Myocyte (in vitro differentiated cells): ENCODE results near the gene SMAD2. TPM values are rescaled to one million over a fixed set of nuclear protein-coding genes. Genes with fewer than 3 reads are reported as not detected.
"Not testable (repeated sequence)": the region's sequence is repeated elsewhere in the genome, so short reads cannot be mapped to it uniquely, and the experiment has no call there.

ENCODE experiments used
- DNase-seq: peaks from one replicate; pipeline ENCODE4 v3.0.0-alpha.2; 2012; ENCODE audit warnings: low read depth
- total RNA-seq: library from RNA; depleted of rRNA; stranded (reverse); fragments of >200 nt; gene quantifications from 2 replicates; pipeline ENCODE4 v1.2.3, GENCODE V29; 2014

Gene SMAD2
- total RNA-seq, 1 donor from 2014 or later: 90.4 TPM

DNA sequence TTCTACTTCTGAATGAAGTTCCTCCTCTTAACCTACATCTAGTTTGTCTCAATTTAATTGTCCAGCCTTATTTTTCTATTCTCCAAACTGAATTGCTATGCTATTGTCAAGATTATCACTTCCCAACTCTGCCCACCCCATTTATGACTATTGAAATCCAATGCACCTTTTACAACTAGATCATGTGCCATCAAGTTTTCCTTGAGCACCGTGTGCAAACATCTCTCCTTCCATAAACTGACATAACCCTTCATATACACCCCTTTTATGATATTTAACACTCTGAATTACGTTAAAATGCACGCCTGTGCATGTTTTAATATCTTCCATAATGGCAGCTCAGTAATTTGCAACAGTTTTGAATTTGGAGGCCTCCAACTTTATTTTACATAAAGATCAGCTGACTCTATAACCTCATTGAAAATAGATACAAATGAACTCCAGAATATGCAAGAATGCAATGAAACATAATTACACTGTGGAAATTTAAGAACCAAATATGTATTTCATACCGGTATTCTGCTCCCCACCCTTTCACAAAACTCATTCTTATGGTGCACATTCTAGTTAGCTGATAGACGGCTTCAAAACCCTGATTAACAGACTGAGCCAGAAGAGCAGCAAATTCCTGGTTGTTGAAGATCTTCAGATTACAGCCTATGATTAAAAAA is 85.5 kb downstream of the SMAD2 start:
- DNase-seq: no peak

- DNase-seq: no peak
Measured at GRCh38 chr18:47842836-47843235, 87.6 kb downstream of the SMAD2 start.

- DNase-seq: no peak
Measured at GRCh38 chr18:47838396-47838795, 92.1 kb downstream of the SMAD2 start.

GRCh38 chr18:47832348-47832747 is 98.1 kb downstream of the SMAD2 start:
- no peak for DNase-seq

- DNase-seq: no peak
Measured at GRCh38 chr18:47831351-47831750, 99.1 kb downstream of the SMAD2 start.

DNA sequence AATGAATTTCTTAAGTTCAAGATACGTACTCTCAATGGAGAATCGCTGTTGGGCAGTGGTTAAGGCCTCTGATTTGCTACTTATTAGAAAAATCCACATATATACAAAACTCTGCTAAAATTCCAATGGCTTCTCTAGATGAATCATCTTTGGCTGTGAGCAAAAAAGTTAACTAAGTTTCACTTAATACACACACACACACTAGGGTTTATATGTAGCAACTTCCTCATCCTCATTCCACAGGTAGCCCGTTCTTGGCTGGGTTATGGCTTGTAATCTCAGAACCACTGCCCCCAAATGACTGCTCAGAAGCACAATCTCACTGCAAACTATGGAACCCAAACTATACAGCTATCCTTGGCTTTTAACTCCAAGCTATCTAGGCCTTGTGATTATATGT is 99.7 kb downstream of the SMAD2 start:
- DNase-seq: no peak

DNA sequence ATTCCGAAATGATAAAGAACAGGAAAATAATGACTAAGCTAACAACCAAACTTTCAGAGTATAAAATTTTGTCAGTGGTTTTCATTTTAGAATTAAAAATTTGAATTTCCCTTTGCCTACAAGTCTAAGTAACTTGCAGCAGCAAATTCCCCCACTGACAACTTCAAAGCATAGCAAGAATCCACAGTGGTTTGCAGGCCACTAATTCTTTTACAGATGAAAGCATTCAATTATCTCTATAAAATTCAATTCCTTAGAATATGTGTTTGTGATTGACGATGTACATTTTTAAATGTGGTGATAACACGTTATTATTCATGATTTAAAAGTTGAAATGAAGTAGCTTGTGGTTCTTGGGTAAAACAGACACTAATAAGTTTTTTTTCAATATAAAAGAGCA is 100.6 kb downstream of the SMAD2 start:
- DNase-seq: no peak

- DNase-seq: not testable (repeated sequence)
Measured at GRCh38 chr18:47828031-47828430, 102.4 kb downstream of the SMAD2 start.

DNA sequence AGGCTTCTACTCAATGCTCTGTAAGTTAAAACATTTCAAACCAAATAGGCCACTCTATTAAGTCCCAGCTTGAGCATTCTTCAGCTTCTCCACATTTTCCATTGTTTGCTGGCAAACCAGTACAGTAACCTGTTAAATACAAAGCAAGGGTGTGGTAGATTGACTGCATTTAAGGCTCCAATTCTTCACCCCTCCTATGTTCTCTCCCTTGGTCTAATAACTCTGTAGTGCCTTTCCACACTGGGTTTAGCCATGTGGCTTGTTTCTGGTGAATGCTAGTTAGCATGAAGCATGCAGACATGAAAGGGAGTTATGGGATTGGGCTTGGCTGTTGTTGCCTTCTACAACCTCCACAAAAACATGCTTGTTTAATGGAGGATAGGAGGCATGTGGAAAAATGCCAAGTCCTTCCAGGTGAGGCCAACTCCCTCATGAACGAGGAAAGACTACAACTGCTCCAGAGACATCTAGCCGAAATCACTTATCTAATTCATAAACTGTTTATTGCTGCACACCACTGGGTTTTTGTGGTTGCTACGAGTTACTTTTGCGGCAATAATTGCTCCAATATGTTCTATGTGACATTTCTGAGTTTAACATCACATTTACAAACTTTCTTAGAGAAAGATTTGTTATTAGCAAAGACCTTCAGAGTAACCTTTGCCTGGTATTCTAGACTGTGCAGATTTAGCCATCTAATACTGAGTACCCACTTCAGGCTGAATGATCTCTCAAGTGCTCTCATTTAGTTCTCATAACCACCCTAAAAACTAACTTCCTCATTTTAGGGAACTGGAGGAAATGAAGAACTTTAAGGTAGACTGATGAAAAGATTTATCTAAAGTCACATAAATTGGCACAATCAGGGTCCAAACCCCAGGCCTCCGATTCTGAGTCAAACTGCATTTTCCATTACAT is 104.0 kb downstream of the SMAD2 start:
- DNase-seq: no peak

DNA sequence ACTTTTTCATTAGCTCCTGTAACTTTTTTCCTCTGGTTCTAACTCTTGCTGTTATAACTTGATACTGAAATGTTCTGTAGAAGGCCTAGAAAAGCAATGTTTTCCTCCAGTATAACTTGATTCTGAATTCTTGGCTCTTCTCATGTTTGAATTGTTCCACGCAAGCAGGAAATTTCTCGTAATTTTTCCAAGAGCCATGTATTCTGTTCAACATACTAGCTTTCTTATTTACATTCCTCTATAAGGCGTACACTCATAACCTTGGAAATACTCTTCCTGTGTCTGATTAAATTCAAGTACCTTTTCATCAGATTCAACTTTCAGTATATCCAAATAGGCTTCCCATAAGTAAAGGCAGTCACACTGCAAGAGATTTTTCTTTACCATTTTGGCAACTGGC is 109.1 kb downstream of the SMAD2 start:
- DNase-seq: no peak

- no peak for DNase-seq
Measured at GRCh38 chr18:47817795-47818077, 112.7 kb downstream of the SMAD2 start.

GRCh38 chr18:47817017-47817794 is 113.3 kb downstream of the SMAD2 start:
- DNase-seq: no peak

GRCh38 chr18:47815486-47816270 is 114.8 kb downstream of the SMAD2 start:
- DNase-seq: no peak

DNA sequence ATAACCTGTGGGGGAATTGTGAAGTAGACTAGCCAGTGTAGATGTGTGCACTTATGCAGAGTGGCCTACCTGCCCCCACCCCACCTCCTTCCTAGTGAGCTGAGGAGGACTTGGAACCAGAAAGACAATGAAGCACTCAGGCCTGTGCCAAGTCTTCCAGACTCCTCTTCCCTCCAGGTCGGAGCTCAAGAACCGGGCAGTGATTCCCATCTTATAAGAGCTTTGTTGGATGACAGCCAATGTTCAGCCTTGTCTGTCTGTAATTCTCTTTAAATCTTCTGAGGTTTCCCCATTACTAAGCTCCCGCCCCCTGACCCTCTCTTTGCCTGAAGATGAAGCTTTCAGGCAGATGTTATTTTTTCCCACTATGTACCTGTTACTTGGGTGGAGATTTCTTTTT is 121.0 kb downstream of the SMAD2 start:
- no peak for DNase-seq

DNA sequence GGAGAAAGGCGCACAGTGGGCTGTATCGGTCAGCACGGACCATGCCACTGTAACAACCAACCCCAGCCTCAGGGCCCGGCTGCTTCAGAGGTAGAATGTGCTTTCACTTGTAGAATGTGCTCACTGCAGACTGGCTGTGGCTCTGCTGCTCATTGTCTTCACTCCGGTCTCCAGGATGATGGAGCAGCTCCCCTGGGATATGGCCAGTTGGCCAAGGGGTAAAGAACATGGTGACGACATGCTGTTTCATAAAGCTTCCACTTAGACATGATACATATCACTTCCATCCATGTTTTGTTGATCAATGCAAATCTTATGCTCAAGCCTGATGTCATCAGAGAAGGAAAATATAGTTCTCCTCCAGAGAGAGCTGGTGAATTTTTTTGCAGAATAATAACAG is 127.7 kb downstream of the SMAD2 start:
- DNase-seq: no peak

- no peak for DNase-seq
Measured at GRCh38 chr18:47801817-47802216, 128.6 kb downstream of the SMAD2 start.

DNA sequence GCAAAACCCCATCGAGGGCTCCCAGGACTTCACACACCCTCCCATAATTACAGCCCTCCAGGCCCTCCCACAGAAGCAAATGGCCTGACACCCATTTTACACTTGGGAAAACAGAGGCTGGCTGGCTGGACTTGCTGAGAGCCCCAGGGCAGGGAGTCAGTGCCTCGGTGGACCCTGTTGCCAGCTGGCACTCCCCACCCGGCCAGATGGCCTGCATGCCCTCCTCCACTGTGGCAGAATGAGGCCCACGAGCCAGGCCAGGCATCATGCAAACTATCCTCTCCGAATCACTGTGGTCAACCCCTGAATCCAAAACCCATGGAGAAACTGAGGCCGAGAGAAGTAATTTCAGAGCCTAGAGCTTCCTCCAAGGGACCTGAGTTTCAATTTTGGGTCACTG is 129.7 kb downstream of the SMAD2 start:
- no peak for DNase-seq

- DNase-seq: no peak
Measured at GRCh38 chr18:47800248-47800647, 130.2 kb downstream of the SMAD2 start.

DNA sequence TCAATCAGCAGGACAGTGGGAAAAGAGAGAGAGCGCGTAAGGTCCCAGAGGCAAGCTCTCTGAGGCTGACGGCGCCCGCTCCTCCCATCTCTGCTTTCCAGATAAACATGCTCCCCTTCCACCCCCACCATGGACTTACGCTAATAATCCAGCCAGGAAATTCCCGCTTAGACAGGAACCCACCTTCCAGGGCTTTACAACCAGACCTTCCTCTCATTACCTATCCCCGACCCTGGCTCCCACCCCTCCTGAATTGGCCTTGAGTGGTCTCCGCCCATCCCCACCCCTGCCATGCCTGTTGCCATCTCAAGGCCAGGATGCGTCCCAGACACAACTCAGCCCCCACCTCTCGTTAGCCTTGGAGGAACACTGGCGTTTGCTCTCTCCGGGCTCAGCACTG is 131.1 kb downstream of the SMAD2 start:
- no peak for DNase-seq

DNA sequence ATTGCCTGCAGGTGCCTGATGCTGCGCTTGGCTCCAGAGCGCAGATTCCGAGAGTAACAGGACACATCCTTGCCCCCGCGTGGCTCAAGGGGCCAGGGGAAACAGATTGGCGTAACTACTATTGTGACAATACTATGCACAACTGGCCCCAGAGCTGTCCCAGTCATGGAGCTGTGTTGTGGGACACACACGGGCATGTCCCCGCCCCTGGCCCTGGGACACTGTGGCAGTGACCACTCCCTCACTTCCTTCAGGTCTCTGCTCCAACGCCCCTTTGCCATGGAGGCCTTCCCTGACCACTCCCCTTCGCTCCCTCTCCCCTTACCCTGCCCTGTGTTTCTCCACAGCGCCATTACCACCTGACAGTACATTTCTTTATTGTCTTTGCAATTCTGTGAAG is 132.1 kb downstream of the SMAD2 start:
- no peak for DNase-seq

DNA sequence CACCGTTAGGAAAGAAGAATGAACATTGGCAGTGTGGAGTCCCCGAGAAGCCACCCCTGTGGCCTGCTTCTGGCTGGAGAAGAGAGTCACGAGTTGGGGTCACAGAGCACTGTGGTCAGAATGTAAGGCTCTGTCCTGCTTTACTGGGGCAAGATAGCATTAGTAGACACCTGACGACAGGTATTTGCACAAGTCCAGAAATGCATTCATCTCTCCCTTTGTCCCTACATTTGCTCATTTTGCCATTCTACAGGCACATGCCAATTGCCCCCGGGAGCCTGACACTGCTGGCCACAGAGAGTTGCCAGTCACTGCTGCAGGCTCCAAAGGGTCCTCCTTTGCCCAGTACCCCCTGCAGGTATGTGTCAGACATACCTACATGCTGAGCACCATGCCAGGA is 133.3 kb downstream of the SMAD2 start:
- no peak for DNase-seq
